Measurements from ENCODE around the gene P2RX1. TPM values are rescaled to one million over a fixed set of nuclear protein-coding genes. Genes with fewer than 3 reads are reported as not detected.

Gene P2RX1
- total RNA-seq, 2 experiments from 2014 or later: 0.34 to 1.0 TPM

DNA sequence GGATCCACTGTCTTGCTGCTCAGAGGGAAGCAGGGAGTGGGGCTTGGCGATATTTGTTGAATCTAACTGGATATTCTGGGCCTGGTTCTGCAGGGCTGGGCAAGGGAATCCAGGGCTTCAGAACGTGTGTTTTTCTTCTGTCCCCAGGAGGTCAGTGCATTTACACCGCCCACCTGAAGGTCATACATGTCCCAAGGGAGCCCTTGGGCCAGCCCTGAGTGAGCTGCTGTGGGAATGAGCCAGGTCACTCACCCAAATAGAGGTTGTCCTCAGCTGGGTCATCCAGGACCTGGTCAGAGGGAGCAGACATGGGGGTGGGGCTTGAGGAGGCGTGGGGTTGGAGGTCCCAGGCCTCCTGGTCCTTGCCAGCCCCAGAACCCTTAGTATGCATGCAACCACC, 34.0 kb downstream of the P2RX1 start:
- H3K4me3 Mint-ChIP-seq: no peak overlapping the region
- H3K4me1 ChIP-seq (ENCODE audit: insufficient read depth, low read length): peaks cover 14% of the 10 kb centered on the region
- no peaks in the 10 kb centered on the region for H3K27me3 Mint-ChIP-seq
- DNase-seq (no peak), ATAC-seq (ENCODE audit: poor library complexity) (no peak)
- CTCF ChIA-PET: no interaction called here
- no peak overlapping the region for H3K27ac ChIP-seq (ENCODE audit: low read depth in 1 of 2, low read length in 2 of 2)
- H3K9me3 ChIP-seq (ENCODE audit: control insufficient read depth in 1 of 2, insufficient read depth in 1 of 2, low read length in 2 of 2): no peaks in the 10 kb centered on the region
- no peak overlapping the region for H3K27ac Mint-ChIP-seq
- H3K36me3 Mint-ChIP-seq (ENCODE audit: low read depth): peaks cover 19% of the 10 kb centered on the region
- no peaks in the 10 kb centered on the region for H3K9me3 Mint-ChIP-seq
- TF ChIP-seq, protein P1, sequence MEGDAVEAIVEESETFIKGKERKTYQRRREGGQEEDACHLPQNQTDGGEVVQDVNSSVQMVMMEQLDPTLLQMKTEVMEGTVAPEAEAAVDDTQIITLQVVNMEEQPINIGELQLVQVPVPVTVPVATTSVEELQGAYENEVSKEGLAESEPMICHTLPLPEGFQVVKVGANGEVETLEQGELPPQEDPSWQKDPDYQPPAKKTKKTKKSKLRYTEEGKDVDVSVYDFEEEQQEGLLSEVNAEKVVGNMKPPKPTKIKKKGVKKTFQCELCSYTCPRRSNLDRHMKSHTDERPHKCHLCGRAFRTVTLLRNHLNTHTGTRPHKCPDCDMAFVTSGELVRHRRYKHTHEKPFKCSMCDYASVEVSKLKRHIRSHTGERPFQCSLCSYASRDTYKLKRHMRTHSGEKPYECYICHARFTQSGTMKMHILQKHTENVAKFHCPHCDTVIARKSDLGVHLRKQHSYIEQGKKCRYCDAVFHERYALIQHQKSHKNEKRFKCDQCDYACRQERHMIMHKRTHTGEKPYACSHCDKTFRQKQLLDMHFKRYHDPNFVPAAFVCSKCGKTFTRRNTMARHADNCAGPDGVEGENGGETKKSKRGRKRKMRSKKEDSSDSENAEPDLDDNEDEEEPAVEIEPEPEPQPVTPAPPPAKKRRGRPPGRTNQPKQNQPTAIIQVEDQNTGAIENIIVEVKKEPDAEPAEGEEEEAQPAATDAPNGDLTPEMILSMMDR (IDR thresholded peaks at IDR 0.05): no peak
- H3K4me1 Mint-ChIP-seq (ENCODE audit: low read depth): peaks cover 12% of the 10 kb centered on the region
- POLR2A ChIA-PET: no interaction called here
- H3K4me3 ChIP-seq (ENCODE audit: low read length): no peak overlapping the region
- peaks cover 17% of the 10 kb centered on the region for H3K36me3 ChIP-seq (ENCODE audit: insufficient read depth, low read length)
- no peaks in the 10 kb centered on the region for H3K27me3 ChIP-seq (ENCODE audit: control insufficient read depth in 1 of 2, insufficient read depth in 2 of 2, low read length in 2 of 2)
- intact Hi-C loops (cut with DNase I, micrococcal nuclease): no loop called here

DNA sequence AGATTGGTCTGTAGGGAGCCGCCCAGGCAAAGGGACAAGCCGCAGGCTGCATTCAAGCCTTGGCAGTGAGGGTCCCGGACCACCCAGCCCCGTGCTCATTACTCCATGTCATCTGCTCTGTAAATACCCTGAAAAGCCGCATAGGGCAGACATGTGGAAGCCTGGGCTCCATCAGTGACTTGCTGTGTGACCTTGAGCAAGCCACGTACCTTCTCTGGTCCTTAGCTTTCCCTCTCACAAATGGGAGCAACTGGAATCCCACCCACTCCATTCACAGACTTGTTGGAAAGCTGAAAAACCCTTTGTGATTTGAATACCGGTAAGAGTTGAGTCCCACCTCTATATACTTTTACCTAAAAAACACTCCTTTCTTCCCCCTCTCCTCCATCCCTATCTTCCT, 35.3 kb downstream of the P2RX1 start:
- no peak overlapping the region for H3K27ac ChIP-seq (ENCODE audit: low read depth in 1 of 2, low read length in 2 of 2)
- Mint-ChIP-seq H3K36me3 (ENCODE audit: low read depth) (peaks cover 29% of the 10 kb centered on the region), H3K9me3 (no peaks in the 10 kb centered on the region), H3K4me1 (ENCODE audit: low read depth) (no peaks in the 10 kb centered on the region), H3K4me3 (no peak overlapping the region), H3K27ac (no peak overlapping the region), H3K27me3 (no peaks in the 10 kb centered on the region)
- DNase-seq (no peak), ATAC-seq (ENCODE audit: poor library complexity) (no peak)
- peaks cover 17% of the 10 kb centered on the region for H3K36me3 ChIP-seq (ENCODE audit: insufficient read depth, low read length)
- no peaks in the 10 kb centered on the region for H3K27me3 ChIP-seq (ENCODE audit: control insufficient read depth in 1 of 2, insufficient read depth in 2 of 2, low read length in 2 of 2)
- TF ChIP-seq, protein P1 (IDR thresholded peaks at IDR 0.05): no peak
- POLR2A ChIA-PET: interaction anchor here (0.8 kb wide), 1 partner anchor 24 kb away, joined by 3 read pairs; no protein-coding TSS in a partner anchor
- H3K9me3 ChIP-seq (ENCODE audit: control insufficient read depth in 1 of 2, insufficient read depth in 1 of 2, low read length in 2 of 2): no peaks in the 10 kb centered on the region
- no peak overlapping the region for H3K4me3 ChIP-seq (ENCODE audit: low read length)
- CTCF ChIA-PET: no interaction called here
- H3K4me1 ChIP-seq (ENCODE audit: insufficient read depth, low read length): peaks cover 1% of the 10 kb centered on the region
- intact Hi-C loops (cut with DNase I, micrococcal nuclease): no loop called here

DNA sequence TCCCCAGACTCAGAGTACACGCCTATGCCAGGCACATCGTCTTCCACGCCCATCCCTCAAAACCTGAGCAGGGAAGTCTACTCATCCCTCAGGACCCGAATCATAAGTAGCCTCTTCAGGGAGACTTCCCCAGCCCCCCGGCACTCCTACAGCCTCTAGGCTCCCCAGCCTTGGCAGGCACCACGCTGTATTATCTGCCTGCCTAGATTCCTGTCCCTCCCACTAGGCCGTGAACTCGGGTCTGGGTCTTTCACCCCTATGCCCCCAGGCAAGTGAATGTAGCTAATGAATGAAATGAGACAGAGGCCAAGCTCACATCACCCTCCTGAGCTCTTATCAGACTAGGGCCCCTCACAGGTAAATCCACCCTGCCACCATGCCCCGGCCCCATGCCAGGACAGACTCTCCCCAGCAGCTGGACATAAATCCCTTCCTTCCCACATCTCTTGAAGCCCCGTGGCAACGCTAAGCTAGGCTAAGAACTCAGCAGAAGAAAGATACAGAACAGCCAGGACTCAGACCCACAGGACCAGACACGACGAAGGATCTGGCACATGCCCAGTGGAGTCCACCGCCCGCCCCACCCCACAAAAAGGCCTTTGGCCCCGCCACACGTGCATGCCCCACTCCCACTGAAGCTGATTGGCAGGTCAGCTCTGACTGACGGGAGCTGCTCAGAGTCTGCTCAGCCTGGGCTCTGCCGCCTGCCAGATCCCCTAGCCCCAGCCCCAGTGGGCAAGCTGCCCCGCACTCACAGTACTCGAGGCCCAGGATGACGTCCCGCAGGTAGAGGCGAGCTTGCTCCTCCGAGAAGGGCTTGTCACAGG, 36.5 kb downstream of the P2RX1 start:
- peaks cover 11% of the 10 kb centered on the region for H3K36me3 ChIP-seq (ENCODE audit: insufficient read depth, low read length)
- H3K27me3 ChIP-seq (ENCODE audit: control insufficient read depth in 1 of 2, insufficient read depth in 2 of 2, low read length in 2 of 2): no peaks in the 10 kb centered on the region
- no peaks in the 10 kb centered on the region for H3K4me1 ChIP-seq (ENCODE audit: insufficient read depth, low read length)
- Mint-ChIP-seq H3K4me1 (ENCODE audit: low read depth) (no peaks in the 10 kb centered on the region), H3K27ac (no peak overlapping the region), H3K9me3 (no peaks in the 10 kb centered on the region), H3K36me3 (ENCODE audit: low read depth) (peaks cover 32% of the 10 kb centered on the region), H3K27me3 (no peaks in the 10 kb centered on the region), H3K4me3 (no peak overlapping the region)
- no peak overlapping the region for H3K4me3 ChIP-seq (ENCODE audit: low read length)
- H3K27ac ChIP-seq (ENCODE audit: low read depth in 1 of 2, low read length in 2 of 2): no peak overlapping the region
- intact Hi-C loops (cut with DNase I, micrococcal nuclease): no loop called here
- CTCF ChIA-PET: no interaction called here
- TF ChIP-seq, protein P1 (IDR thresholded peaks at IDR 0.05): no peak
- DNase-seq (no peak), ATAC-seq (ENCODE audit: poor library complexity) (no peak)
- H3K9me3 ChIP-seq (ENCODE audit: control insufficient read depth in 1 of 2, insufficient read depth in 1 of 2, low read length in 2 of 2): no peaks in the 10 kb centered on the region
- POLR2A ChIA-PET: interaction anchor here (1.4 kb wide), 1 partner anchor 13 kb away, joined by 3 read pairs; the partner anchor contains the start of gene CAMKK1
